Measurements from ENCODE around the gene SOX10.
"Not testable (repeated sequence)": the region's sequence is repeated elsewhere in the genome, so short reads cannot be mapped to it uniquely, and the experiment has no call there.

Gene SOX10

GRCh38 chr22:37947142-37947795 is 37.1 kb downstream of the SOX10 start:
- H3K4me1 ChIP-seq (ENCODE audit: control insufficient read depth in 1 of 2, insufficient read depth in 2 of 2, low read length in 2 of 2); H3K4me3 ChIP-seq (ENCODE audit: low read depth in 1 of 2, low read length in 2 of 2); H3K27ac ChIP-seq (ENCODE audit: low read depth, low read length): not testable (repeated sequence)

GRCh38 chr22:37944423-37944822 is 39.9 kb downstream of the SOX10 start:
- not testable (repeated sequence) for H3K4me3 ChIP-seq (ENCODE audit: low read depth in 1 of 2, low read length in 2 of 2); H3K9ac ChIP-seq (ENCODE audit: low read depth in 1 of 2, low read length in 2 of 2); H3K9me3 ChIP-seq (ENCODE audit: control insufficient read depth in 1 of 2, low read length in 2 of 2); H3K4me1 ChIP-seq (ENCODE audit: control insufficient read depth in 1 of 2, insufficient read depth in 2 of 2, low read length in 2 of 2); H3K27ac ChIP-seq (ENCODE audit: low read depth, low read length); H3K27me3 ChIP-seq (ENCODE audit: control insufficient read depth in 1 of 2, insufficient read depth in 2 of 2, low read length in 2 of 2)
- H3K36me3 ChIP-seq (ENCODE audit: control insufficient read depth in 1 of 2, insufficient read depth in 2 of 2, low read length in 2 of 2) = peaks cover 15 to 27% of the 10 kb centered on the region in 2 donors

More at GRCh38 chr22:37947142-37947795, 37.1 kb downstream of the SOX10 start:
- H3K9me3 ChIP-seq (ENCODE audit: control insufficient read depth in 1 of 2, low read length in 2 of 2); H3K9ac ChIP-seq (ENCODE audit: low read depth in 1 of 2, low read length in 2 of 2); H3K27me3 ChIP-seq (ENCODE audit: control insufficient read depth in 1 of 2, insufficient read depth in 2 of 2, low read length in 2 of 2); H3K36me3 ChIP-seq (ENCODE audit: control insufficient read depth in 1 of 2, insufficient read depth in 2 of 2, low read length in 2 of 2): not testable (repeated sequence)

DNA sequence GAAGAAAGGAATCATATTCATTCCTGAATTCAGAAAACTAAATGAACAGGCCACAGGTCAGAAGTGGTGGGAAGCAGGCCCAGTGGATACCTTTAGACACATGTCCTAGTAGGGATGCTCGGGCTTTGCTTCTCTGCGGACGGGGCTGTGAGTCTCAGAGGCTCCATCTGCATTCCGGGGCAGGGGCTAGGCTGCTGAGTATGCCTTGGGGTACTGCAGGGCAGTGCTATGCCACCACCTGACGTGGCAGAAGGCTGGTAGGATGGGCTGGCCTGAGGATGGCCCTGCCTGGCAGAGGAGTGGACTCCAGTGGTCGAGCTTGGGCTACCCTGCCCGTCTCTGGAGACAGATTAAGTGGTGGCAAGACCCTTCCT is 40.5 kb downstream of the SOX10 start:
- Histone ChIP-seq H3K27ac (ENCODE audit: low read depth, low read length) (no peak overlapping the region), H3K4me1 (ENCODE audit: control insufficient read depth in 1 of 2, insufficient read depth in 2 of 2, low read length in 2 of 2) (no peaks in the 10 kb centered on the region), H3K9ac (ENCODE audit: low read depth in 1 of 2, low read length in 2 of 2) (no peak overlapping the region), H3K9me3 (ENCODE audit: control insufficient read depth in 1 of 2, low read length in 2 of 2) (no peaks in the 10 kb centered on the region), H3K36me3 (ENCODE audit: control insufficient read depth in 1 of 2, insufficient read depth in 2 of 2, low read length in 2 of 2) (peaks cover 15 to 27% of the 10 kb centered on the region in 2 donors), H3K4me3 (ENCODE audit: low read depth in 1 of 2, low read length in 2 of 2) (no peak overlapping the region), H3K27me3 (ENCODE audit: control insufficient read depth in 1 of 2, insufficient read depth in 2 of 2, low read length in 2 of 2) (no peaks in the 10 kb centered on the region)

DNA sequence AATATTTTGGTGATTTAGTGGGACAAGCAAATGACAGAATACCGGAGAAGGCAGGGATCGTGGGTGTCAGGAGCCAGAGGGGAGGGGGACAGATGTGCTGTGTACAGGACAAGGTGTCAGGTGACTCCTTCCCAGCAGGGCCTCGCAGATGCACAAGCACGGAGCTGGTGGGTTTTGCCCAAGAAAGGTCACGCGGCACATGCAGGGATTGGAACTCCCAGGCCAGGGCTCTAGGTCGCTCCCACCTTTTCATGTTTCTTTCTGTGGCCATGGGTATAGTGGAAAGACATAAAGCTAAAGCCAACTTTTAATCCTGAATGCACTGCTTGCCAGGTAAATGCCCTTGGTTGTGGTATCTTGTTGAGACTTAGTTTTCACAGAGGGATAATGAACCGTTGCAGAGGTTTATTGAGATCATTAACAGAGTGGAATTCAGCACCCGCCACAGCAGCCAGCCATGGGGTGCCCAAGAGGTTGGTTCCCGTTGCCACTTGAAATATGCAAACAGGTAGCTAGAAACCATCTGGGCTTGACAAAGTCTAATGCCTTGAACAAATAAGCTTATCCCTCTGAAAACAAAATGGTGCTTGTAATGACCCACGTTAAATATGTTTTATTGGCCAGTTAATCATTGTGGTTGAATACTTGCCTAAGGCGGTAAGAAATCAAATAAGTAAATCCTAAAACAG is 41.1 kb downstream of the SOX10 start:
- Histone ChIP-seq H3K27ac (ENCODE audit: low read depth, low read length) (no peak overlapping the region), H3K9me3 (ENCODE audit: control insufficient read depth in 1 of 2, low read length in 2 of 2) (no peaks in the 10 kb centered on the region), H3K27me3 (ENCODE audit: control insufficient read depth in 1 of 2, insufficient read depth in 2 of 2, low read length in 2 of 2) (no peaks in the 10 kb centered on the region), H3K4me1 (ENCODE audit: control insufficient read depth in 1 of 2, insufficient read depth in 2 of 2, low read length in 2 of 2) (no peaks in the 10 kb centered on the region), H3K36me3 (ENCODE audit: control insufficient read depth in 1 of 2, insufficient read depth in 2 of 2, low read length in 2 of 2) (peaks cover 15 to 27% of the 10 kb centered on the region in 2 donors), H3K9ac (ENCODE audit: low read depth in 1 of 2, low read length in 2 of 2) (no peak overlapping the region), H3K4me3 (ENCODE audit: low read depth in 1 of 2, low read length in 2 of 2) (no peak overlapping the region)

GRCh38 chr22:37942133-37942532 is 42.2 kb downstream of the SOX10 start:
- Histone ChIP-seq H3K4me3 (ENCODE audit: low read depth in 1 of 2, low read length in 2 of 2) (no peak overlapping the region), H3K36me3 (ENCODE audit: control insufficient read depth in 1 of 2, insufficient read depth in 2 of 2, low read length in 2 of 2) (peaks cover 15 to 33% of the 10 kb centered on the region in 2 donors)

GRCh38 chr22:37940698-37941376 is 43.5 kb downstream of the SOX10 start:
- Histone ChIP-seq H3K27ac (ENCODE audit: low read depth, low read length) (no peak overlapping the region), H3K9ac (ENCODE audit: low read depth in 1 of 2, low read length in 2 of 2) (no peak overlapping the region), H3K4me3 (ENCODE audit: low read depth in 1 of 2, low read length in 2 of 2) (no peak overlapping the region), H3K36me3 (ENCODE audit: control insufficient read depth in 1 of 2, insufficient read depth in 2 of 2, low read length in 2 of 2) (peaks cover 15 to 33% of the 10 kb centered on the region in 2 donors), H3K27me3 (ENCODE audit: control insufficient read depth in 1 of 2, insufficient read depth in 2 of 2, low read length in 2 of 2) (no peaks in the 10 kb centered on the region), H3K9me3 (ENCODE audit: control insufficient read depth in 1 of 2, low read length in 2 of 2) (no peaks in the 10 kb centered on the region), H3K4me1 (ENCODE audit: control insufficient read depth in 1 of 2, insufficient read depth in 2 of 2, low read length in 2 of 2) (no peaks in the 10 kb centered on the region)

More at GRCh38 chr22:37942133-37942532, 42.2 kb downstream of the SOX10 start:
- Histone ChIP-seq H3K9me3 (ENCODE audit: control insufficient read depth in 1 of 2, low read length in 2 of 2) (no peaks in the 10 kb centered on the region), H3K27me3 (ENCODE audit: control insufficient read depth in 1 of 2, insufficient read depth in 2 of 2, low read length in 2 of 2) (no peaks in the 10 kb centered on the region), H3K9ac (ENCODE audit: low read depth in 1 of 2, low read length in 2 of 2) (no peak overlapping the region), H3K27ac (ENCODE audit: low read depth, low read length) (no peak overlapping the region), H3K4me1 (ENCODE audit: control insufficient read depth in 1 of 2, insufficient read depth in 2 of 2, low read length in 2 of 2) (no peaks in the 10 kb centered on the region)

- H3K9ac ChIP-seq (ENCODE audit: low read depth in 1 of 2, low read length in 2 of 2) = no peak overlapping the region
- peaks cover 5 to 41% of the 10 kb centered on the region in 2 donors for H3K36me3 ChIP-seq (ENCODE audit: control insufficient read depth in 1 of 2, insufficient read depth in 2 of 2, low read length in 2 of 2)
- no peak overlapping the region for H3K27ac ChIP-seq (ENCODE audit: low read depth, low read length)
- H3K4me1 ChIP-seq (ENCODE audit: control insufficient read depth in 1 of 2, insufficient read depth in 2 of 2, low read length in 2 of 2) = peaks cover 23 to 28% of the 10 kb centered on the region in 2 donors
- no peaks in the 10 kb centered on the region for H3K27me3 ChIP-seq (ENCODE audit: control insufficient read depth in 1 of 2, insufficient read depth in 2 of 2, low read length in 2 of 2)
- peak overlapping the region in 1 of 2 donors; percentile 13 for H3K4me3 ChIP-seq (ENCODE audit: low read depth in 1 of 2, low read length in 2 of 2)
- H3K9me3 ChIP-seq (ENCODE audit: control insufficient read depth in 1 of 2, low read length in 2 of 2) = no peaks in the 10 kb centered on the region
Observed at GRCh38 chr22:37933711-37934376, 50.5 kb downstream of the SOX10 start.

DNA sequence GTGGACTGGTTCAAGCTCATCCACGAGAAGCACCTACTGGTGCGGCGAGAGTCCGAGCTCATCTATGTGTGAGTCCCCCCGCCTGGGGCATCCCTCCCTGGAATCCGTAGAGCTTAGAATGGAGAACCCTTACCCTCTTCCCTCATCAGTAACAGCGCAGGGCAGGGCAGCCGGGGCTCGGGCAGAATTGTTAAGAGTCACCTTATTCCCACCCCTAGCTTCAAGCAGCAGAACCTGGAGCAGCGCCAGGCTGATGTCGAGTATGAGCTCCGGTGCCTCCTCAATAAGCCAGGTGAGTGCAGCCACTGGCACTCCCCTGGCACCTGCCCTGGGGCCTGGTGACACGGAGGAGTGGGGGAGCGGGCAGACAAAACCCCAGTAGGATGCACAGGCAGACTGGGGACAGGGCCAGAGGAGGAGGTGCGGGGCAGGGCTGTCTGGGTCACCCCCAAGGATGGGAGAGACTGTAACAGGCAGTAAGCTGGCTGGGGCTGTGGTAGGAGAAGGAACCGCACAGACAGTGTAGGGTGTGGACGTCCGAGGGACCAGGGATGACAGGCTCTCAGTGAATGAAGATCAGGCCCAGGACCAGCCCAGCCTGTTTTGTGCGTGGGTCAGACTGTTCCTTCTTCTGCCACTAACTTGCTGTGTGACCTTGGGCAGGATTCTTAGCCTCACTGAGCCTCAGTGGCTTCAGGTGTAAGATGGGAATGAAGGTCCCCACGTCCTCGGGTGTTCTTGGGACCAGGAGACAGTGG is 51.4 kb downstream of the SOX10 start:
- Histone ChIP-seq H3K27me3 (ENCODE audit: control insufficient read depth in 1 of 2, insufficient read depth in 2 of 2, low read length in 2 of 2) (no peaks in the 10 kb centered on the region), H3K4me1 (ENCODE audit: control insufficient read depth in 1 of 2, insufficient read depth in 2 of 2, low read length in 2 of 2) (peaks cover 23 to 28% of the 10 kb centered on the region in 2 donors), H3K36me3 (ENCODE audit: control insufficient read depth in 1 of 2, insufficient read depth in 2 of 2, low read length in 2 of 2) (peaks cover 7 to 41% of the 10 kb centered on the region in 2 donors), H3K4me3 (ENCODE audit: low read depth in 1 of 2, low read length in 2 of 2) (peak overlapping the region in 1 of 2 donors; percentile 13), H3K9me3 (ENCODE audit: control insufficient read depth in 1 of 2, low read length in 2 of 2) (no peaks in the 10 kb centered on the region), H3K27ac (ENCODE audit: low read depth, low read length) (no peak overlapping the region), H3K9ac (ENCODE audit: low read depth in 1 of 2, low read length in 2 of 2) (peak overlapping the region in 1 of 2 donors; percentile 2)

GRCh38 chr22:37932401-37932800 is 52.0 kb downstream of the SOX10 start:
- H3K36me3 ChIP-seq (ENCODE audit: control insufficient read depth in 1 of 2, insufficient read depth in 2 of 2, low read length in 2 of 2) = peaks cover 7 to 41% of the 10 kb centered on the region in 2 donors
- H3K27ac ChIP-seq (ENCODE audit: low read depth, low read length) = no peak overlapping the region

More at GRCh38 chr22:37932401-37932800, 52.0 kb downstream of the SOX10 start:
- Histone ChIP-seq H3K4me1 (ENCODE audit: control insufficient read depth in 1 of 2, insufficient read depth in 2 of 2, low read length in 2 of 2) (peaks cover 23 to 28% of the 10 kb centered on the region in 2 donors), H3K9me3 (ENCODE audit: control insufficient read depth in 1 of 2, low read length in 2 of 2) (no peaks in the 10 kb centered on the region), H3K4me3 (ENCODE audit: low read depth in 1 of 2, low read length in 2 of 2) (no peak overlapping the region), H3K27me3 (ENCODE audit: control insufficient read depth in 1 of 2, insufficient read depth in 2 of 2, low read length in 2 of 2) (no peaks in the 10 kb centered on the region), H3K9ac (ENCODE audit: low read depth in 1 of 2, low read length in 2 of 2) (no peak overlapping the region)

Measured in duodenal mucosa (tissue), 2 donors.